NCI-H2196 (cell line): Measurements from ENCODE around the gene CAPN3.

ENCODE experiments used
- DNase-seq: peaks from one replicate; lab custom pipeline; 2025; ENCODE audit not compliant: unreplicated experiment; lab: John Stamatoyannopoulos, UW

Gene CAPN3

DNA sequence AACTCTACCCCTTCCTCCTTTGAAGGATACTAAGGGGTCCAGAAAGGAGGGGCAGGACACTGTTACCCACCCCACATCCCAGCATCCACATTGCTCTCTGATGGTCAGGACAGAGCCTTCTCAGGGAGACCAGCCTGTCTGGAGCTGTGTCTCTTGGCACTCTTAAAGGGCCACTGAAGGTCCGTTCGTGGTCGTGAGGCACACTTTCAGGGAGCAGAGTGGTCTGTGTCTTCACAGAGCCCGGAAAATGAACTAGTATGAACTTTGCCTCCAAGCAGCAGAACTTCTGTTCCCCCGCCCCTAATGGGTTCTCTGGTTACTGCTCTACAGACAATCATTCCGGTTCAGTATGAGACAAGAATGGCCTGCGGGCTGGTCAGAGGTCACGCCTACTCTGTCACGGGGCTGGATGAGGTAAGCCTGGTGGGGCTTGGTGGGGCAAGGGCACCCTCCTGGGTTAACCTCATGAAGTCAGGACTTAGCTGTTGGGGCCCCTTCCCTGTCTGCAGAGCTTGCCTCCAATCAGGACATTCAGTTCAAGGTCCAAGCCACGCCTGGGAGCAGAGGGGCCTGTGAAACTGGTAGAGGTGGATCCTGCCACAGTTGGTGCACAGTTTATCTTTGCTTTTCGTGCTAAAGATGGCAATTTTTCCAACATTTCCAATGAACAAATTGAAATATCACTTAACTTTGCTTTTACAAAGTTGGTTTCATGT is 33.2 kb downstream of the CAPN3 start:
- DNase-seq = no peak

DNA sequence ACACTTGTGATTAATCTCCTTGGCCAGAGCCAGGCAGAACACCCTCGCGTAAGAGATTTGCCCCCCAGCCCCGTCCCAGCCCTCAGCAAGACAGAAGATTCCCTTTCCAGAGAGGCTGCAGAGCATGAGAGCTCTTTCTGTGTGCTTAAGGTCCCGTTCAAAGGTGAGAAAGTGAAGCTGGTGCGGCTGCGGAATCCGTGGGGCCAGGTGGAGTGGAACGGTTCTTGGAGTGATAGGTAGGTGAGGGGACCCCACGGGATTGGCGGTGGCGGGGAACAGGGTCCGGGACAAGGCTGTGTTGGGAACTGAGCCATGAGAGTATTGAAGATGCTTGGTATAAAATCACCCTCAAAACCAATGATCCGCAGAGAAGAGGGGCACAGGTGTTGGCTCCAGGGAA is 34.8 kb downstream of the CAPN3 start:
- DNase-seq = no peak

DNA sequence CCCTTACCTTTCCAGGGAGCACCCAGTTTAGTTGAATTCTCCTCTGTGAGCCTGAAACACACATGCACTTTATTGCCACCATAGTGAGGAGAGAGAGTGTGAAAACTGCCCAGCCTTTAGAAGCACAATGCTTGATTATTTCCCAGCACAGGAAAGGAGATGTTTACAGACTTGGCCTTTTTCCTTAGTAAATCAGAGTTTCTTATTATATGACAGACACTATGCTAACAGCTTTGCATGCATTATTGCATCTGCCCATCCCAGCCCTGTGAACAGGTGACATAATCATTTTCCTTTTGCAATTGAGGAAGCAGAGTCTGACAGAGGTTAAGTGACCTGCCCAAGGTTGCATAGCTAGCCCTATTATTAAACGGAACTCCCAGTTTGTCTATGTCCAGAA is 36.5 kb downstream of the CAPN3 start:
- DNase-seq = no peak

DNA sequence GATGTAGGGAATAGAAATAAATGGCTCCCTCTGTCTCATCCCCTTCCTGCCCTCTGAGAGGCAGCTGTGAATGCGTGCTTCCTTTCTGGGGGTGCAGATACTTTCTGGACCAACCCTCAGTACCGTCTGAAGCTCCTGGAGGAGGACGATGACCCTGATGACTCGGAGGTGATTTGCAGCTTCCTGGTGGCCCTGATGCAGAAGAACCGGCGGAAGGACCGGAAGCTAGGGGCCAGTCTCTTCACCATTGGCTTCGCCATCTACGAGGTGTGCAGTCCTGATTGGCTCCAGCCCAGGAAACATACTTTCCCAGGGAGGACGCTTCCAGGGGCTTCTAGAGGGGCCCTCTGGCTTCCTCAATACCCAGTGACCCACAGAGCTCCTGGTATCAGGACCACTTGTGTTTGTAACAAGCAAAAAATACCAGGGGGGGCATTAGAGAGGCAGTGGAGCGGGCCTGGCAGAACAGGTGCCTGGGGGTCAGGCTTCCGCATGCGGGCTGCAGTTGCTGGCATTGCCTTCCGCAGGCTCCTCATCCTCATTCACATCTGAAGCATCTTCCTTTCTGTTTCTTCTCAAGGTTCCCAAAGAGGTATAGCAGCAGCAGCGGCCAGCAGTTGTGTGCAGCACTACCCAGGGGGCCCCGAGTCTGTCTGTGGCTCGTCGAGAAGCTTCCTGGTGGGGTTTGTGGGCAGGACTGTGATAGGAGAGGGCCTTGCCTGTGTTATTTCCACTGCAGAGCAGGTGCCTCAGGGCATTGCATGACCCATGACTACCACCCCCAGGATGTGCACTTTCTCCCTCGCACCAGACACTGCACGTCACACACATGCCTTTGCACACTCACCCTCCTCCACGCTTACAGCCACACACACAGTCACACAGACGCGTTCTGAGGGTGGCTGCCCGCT is 42.5 kb downstream of the CAPN3 start:
- DNase-seq = no peak

DNA sequence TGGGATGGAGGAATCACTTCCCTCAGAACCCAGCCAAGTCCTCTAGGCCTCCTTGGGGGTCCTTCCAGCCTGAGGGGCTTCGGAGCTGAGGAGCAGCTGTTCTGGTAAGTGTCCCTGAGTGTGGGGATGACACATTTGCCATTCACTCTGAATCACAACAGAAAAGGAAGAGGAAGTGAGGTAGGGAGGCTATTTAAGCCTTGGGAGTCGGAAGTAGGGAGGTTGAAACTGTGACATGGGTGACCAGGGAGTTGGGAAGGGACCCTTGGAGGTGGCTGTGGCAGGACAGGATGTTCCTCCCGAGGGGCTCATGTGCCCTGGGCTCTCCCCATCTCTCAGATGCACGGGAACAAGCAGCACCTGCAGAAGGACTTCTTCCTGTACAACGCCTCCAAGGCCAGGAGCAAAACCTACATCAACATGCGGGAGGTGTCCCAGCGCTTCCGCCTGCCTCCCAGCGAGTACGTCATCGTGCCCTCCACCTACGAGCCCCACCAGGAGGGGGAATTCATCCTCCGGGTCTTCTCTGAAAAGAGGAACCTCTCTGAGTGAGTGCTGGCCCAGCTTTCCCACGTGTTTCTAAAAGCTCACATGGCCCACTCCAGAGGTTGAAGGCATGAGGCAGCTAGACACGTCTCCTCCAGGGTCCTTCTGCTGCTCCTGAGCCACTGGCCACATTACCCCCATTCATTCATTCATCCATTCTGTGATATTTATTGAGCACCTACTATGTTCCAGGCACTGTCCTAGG is 43.3 kb downstream of the CAPN3 start:
- DNase-seq = no peak

DNA sequence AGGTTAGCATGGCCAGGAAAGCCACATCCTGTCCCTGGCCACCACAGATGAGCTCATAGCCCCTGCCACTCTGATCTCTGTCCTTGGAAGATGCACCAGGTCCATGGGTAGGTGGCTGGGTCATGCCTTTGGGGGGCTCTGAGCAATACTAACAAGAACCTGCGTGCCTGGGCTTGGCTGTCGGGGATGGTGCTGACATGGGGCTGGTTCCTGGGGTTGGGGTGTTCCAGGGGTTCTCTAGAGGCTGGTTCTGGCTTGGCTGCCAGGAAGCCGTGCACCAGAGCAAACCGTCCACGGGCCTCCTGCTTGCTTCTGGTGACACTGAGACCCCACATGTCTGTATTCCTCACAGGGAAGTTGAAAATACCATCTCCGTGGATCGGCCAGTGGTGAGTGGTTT is 44.1 kb downstream of the CAPN3 start:
- DNase-seq = no peak

DNA sequence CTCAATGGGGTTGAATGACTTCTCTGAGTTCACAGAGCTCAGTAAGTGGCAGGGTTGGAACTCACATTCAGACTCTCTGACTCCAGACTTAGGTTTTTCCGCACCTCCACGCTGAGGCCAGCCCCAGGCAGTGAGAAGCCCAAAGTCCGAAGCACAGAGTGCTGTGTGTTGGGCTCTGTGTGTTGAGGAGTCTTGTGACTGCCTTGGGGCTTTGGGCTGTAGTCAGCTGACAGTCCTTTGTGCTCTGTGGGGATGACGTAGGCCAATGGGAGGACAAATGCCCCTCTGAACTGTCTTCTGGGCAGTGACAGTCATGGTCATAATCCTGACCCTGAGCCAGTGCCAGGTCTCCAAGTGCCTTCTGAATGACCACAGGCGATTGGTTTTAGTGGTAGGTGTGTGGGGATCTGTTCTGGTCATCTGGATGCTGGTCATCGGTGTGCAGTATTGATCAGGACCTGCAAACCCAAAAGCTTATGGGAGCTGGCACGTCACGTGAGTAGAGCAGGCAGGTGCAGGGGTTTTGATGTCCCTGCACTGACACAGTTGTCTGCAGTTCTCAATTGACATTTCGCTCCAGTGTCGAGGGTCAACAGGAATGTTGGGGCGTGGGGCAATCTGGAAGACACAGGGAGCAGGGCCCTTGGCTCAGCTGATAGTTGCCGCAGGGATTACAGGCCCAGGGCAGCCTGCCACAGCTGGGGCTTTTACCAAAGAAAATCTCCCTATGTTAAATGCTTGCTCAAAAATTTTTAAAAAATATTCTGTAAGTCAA is 45.3 kb downstream of the CAPN3 start:
- DNase-seq = no peak

DNA sequence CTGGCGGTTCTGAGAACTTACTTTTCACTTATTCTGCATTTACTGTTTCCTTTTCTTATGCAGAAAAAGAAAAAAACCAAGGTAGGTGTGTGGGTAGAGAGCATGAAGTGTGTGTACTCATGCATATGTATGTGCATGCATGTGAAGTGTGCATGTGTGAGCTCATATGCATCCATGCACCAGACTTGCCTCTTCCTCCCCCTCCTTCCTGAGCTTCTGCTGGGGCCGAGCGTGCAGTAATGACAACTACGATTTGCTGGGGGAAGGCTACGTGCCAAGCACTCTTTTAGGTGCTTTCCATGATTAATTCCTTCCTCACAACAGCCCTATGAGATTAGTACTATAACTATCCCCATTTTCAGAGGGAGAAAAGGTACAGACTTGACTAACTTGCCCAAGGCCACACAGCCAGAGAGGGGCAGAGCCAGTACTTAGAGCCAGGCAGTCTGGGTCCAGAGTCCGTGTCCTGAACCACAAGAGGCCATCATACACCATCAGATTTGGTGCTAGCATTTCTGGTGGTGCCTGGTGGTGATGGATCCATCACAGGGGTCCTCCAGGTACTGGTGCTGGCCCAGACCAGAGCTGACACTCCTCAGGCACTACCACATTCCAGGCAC is 46.7 kb downstream of the CAPN3 start:
- no peak for DNase-seq

DNA sequence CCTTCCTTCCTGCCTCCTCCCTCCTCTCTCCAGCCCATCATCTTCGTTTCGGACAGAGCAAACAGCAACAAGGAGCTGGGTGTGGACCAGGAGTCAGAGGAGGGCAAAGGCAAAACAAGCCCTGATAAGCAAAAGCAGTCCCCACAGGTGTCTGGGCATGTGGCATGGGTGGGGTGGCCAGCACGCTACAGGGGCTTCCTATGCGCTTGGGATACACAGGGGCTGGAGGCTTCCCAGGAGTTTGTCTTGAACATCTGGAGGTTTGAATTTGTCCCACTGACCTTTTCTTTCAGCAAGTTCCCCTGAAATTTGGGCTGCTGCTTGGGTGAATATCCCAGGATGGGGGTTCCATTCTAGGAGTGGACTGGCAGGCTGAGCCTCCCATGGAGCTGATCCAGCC is 48.9 kb downstream of the CAPN3 start:
- DNase-seq = no peak

DNA sequence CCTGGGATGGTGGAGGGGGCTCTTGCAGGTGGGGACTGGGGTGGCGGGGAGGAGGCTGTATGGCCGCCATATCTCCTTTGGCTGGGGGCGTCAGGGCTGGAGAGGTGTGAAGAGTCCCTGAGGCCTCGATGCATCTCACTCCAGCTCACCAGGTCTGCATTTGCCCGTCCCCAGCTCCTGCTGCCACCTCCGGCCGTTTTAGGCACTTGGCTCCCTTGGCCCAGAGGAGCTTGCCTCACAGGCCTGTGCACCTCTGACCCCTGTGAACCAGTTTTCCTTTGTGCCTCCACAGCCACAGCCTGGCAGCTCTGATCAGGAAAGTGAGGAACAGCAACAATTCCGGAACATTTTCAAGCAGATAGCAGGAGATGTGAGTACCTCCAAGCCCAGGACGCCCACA is 49.7 kb downstream of the CAPN3 start:
- no peak for DNase-seq

DNA sequence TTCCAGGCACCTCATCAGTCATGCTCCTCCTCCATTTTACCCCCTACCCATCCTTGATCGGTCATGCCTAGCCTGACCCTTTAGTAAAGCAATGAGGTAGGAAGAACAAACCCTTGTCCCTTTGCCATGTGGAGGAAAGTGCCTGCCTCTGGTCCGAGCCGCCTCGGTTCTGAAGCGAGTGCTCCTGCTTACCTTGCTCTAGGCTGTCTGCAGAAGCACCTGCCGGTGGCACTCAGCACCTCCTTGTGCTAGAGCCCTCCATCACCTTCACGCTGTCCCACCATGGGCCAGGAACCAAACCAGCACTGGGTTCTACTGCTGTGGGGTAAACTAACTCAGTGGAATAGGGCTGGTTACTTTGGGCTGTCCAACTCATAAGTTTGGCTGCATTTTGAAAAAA is 52.6 kb downstream of the CAPN3 start:
- no peak for DNase-seq

DNA sequence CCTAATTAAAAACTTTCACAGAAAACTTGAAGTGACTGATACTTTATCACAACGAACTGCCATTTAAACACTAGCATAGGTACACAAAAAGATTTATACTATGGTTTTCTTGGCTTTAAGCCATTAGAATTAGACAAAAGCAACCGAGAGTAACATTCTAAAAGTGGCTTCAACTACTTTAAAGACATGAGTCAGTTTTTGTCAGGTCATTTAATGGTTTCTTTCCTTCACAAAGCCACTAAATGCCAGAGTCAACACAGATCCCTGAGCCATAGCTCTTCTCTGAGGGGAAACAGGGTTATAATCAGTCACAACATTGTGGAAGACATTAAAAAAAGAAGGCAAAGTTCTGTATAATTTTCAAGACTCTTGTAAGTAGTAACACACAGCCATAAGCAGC is 54.6 kb downstream of the CAPN3 start:
- no peak for DNase-seq

DNA sequence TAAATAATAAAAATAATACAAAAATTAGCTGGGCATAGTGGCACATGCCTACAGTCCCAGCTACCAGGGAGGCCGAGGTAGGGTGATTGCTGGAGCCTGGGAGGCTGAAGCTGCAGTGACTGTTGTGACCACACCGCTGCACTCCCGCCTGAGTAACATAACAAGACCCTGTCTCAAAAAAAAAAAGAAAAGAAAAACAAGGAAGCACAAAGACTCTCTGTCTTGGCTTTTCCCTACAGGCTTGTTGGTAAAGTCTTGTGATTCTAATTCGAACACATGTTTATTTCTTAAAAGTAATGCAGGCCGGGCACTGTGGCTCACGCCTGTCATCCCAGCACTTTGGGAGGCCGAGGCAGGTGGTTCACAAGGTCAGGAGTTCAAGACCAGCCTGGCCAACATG is 60.1 kb downstream of the CAPN3 start:
- DNase-seq = no peak

DNA sequence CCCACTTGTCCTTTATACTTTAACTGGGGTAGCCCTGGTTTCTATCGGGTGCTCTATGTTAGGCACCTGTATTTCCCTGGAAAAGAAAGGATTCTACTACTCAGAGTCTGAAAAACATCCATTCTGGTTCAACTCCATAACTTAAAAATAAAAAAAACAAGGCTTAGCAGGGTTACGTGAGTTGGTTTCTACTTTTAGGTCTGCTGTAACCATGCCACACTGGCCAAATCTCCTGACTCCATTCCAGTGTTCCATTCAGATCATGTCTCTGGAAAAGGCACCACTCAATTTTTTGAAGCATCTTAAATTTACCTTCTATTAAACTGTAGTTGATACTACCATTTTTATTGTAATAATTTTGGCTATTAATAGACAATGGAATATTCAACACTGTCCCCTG is 62.1 kb downstream of the CAPN3 start:
- no peak for DNase-seq

DNA sequence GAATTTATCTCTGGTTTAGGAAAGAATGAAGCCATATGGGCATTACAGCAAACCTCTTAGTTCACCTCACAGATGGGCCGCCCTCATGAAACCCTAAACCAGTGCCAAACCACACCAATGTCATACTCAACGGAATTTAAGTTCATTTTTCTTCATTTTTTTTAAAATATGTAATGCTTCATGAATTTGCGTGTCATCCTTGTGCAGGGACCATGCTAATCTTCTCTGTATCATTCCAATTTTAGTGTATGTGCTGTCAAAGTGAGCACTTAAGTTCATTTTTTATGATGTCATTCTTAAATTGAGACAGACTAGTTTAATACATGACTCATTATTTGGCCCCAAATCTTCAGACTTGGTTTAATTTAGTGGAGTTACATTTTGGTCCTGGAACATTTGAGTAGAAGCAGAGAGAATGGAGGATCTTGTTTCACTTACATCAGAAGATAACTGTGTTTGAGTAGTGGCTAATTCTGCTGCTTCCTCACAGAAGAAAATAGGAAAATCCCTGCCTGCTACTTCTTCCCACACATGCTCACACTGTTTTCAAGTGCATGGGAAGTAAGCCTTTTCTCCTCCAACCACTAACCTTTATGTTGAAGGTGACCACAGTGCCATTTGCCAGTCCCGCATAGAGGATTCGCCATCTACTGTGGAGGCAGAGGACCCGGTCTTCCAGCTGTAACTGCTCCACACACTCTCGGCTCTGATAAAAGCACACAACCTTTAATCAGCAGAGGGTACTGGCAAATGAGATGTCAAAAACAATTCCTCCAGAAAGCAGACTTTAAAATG is 68.3 kb downstream of the CAPN3 start:
- DNase-seq = no peak

DNA sequence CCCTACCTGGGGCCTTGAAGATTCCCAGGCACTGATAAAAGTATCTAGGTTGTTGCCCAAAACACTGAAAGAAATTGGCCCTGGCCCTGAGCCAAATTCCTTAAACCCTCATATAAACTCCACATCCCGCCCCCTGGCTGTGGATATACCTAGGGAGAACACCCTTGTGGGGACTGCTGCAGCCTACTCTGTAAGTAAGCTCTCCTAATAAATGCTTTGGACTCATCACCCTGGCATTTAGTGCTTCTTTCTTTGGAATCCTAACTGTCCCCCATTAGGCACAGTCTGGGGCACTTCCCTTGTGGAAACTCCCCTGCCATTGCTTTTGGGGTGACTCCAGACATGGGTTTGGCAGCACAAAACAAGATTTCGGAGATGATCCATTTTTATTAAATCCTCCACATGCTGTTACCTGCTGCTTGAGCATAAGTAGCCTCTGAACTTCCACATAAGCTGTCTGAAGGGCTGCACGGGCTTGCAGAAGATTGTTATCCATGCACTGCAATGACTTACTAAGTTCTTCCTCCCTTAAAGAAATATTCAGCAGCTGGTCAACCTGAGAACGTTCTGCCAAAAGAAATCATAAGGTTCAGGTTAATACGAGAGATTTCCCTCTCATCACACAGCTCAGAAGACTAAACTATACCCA is 85.2 kb downstream of the CAPN3 start:
- DNase-seq = no peak

DNA sequence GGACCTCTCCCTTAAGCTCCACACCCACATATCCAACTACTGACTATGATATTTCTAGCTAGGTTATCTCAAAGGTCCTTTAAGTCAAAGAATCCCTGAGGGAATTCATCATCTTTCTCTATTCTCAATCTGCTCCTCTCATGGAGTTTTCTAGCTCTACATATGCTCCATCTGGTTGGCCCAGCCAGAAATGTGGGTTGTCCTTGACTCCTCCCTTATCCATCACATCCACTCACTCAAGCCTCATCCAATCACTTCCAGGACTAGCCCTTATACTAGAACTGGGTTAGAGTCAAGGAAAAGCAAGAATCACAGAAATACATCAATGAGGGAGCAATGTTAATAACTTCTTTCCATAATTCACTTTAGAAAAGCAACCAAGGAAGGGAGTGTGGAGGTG is 86.2 kb downstream of the CAPN3 start:
- DNase-seq = no peak

DNA sequence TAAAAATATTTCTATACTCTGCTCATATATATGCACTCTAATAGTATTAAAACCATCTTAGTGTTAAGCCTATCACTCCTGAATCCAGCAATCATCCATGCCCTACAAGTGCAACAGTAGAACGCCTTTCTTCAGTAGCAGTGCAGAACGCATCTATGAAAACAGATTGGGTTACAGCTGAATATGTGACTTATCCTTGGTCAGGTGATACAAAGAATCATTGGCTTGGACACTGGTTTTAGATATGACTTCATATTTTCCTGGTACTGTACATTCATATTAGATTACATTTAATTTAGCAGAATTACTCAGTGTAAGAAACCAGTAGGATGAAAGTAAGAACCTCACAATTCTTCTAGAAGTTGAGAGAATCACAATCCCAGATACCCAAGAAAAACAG is 88.3 kb downstream of the CAPN3 start:
- no peak for DNase-seq

DNA sequence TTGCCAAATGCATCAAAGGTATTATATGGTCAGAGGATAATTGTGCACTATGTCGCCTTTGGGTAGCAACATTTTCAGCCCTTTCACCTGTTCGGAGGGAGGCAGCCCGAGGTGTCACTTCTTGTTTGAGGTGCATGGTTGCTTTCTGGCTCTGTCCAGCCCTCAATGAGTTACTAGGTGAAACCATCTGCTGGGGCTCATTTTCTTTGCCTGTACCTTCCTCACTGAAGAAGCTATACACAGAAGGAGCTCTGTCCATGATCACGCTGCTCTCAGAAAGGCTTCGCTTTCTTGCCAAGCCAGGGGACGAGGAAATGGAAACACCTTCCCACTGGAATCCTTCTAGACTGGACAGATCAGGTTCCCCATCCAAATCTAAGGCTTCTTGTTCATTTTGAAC is 89.0 kb downstream of the CAPN3 start:
- no peak for DNase-seq
